Endometrium (tissue), 2 donors: Measurements from ENCODE around the gene CLIP4.
"Not testable (repeated sequence)": the region's sequence is repeated elsewhere in the genome, so short reads cannot be mapped to it uniquely, and the experiment has no call there.

Experiments
- FAIRE-seq: peaks from 2 replicates; lab custom pipeline; 2012; peaks lifted over from hg19 to GRCh38; lab: Jason Lieb, UNC
- donor health status: control.
- donor health status: control.

CLIP4 gene, protein sequence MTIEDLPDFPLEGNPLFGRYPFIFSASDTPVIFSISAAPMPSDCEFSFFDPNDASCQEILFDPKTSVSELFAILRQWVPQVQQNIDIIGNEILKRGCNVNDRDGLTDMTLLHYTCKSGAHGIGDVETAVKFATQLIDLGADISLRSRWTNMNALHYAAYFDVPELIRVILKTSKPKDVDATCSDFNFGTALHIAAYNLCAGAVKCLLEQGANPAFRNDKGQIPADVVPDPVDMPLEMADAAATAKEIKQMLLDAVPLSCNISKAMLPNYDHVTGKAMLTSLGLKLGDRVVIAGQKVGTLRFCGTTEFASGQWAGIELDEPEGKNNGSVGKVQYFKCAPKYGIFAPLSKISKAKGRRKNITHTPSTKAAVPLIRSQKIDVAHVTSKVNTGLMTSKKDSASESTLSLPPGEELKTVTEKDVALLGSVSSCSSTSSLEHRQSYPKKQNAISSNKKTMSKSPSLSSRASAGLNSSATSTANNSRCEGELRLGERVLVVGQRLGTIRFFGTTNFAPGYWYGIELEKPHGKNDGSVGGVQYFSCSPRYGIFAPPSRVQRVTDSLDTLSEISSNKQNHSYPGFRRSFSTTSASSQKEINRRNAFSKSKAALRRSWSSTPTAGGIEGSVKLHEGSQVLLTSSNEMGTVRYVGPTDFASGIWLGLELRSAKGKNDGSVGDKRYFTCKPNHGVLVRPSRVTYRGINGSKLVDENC

DNA sequence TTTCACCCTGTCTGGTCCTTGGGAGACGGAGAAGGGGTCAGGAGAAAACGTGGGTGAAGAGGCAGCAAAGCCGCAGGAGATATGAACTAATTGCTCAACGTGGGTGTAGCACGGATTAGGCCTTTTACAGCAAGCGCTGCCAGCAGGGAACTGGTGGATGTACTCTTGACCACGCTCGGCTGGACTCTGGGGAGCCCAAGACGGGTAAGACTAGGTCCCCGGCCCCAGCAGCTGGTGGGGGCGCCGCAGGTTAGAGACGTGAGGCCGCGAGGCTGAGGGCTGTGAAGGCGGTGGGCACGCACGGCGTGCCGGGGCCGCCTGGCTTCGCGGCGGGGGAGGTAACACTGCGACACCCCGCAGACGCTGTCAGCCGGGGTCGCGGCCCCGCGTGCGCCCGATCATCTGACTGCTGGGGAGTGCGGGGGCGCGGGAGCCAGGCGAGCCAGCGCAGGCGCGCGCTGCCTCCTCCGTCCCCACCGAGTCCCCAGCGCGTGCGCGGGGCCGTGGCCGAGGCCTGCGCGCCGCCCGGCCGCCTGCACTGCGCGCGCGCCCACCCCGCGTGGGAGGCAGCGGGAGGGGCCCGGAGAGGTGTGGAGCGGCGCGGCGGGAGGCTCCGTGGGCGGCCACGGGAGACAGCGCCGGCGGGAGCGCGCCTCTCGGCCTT, at the start of gene CLIP4:
Gene CLIP4, plus strand, starts transcription at position 470 of the 664 bp plus-strand sequence. CDS start 5,974 bp downstream, outside the sequence.
- FAIRE-seq: no peak

DNA sequence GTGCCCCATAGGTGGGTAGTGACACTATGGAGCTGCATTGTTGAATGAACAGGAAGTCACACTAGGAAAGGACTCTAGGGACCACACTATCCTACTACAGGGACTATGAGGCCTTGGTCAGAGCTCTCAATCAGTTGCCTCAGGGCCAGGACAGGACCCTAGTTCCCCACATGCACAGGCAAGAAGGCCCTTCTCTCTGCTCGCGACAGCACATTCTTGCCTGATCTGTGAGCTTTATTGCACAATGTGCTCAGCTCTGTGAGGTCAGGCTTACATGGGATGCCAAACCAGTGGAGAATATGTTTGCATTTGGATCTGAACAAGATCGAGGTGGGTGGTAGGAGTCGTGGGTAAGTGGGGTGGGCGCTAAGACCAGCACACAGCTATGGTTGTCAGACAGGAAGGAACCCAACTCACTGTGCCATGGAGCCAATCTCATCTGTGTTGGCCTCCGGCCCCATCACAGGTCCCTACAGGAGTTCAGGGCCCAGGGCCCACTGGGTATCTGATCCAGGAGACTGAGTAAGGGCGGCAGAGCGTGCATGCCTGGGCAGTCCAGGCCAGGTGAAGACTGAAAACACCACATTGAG, 48.8 kb upstream of the CLIP4 start:
- FAIRE-seq: no peak

DNA sequence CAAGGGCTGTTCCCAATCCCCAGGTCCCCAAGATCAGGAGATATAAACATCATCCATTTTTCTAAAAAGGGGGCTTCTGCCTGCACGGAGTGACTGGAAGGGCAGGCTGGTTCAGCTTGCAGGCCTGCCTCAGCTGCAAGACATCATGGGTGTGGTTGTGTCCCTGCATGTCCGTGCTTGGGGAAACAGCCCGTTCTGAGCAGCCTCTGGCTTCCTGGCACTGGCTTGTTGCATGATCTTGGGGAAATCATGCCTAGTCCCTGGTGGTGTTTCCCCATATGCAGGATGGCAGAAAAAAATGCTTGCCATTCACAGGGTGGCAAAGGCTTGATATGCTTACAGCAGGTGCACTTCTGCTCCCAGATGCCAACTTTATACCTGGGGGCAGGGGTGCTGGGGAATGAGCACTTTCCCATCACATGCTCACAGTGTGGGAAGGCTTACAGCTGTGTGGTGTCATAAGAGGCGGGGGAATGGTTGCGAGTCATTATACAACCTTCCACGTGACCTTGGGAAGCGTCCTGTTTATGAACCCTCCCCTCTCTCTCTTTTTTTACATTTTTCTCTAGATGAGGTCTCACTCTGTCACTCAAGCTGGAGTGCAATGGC, 48.1 kb upstream of the CLIP4 start:
- FAIRE-seq: no peak

DNA sequence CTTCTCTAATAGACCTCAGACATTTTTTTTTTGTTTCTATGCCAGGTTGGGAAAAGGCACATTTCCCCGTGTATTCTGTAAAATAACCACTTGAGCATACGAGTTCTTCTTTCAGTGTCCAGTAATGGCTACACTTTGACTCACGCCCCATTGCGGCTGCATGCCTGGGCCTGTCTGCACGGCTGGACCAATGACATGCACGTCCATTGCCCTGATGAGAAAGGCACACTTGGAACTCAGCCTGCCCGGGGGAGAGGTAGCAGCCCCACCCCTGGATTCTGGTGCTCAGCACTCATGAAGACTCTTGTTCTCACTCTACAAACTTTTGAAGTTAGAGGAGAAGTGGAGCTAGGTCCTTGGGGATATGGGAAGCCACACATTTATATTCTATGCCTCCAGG, 46.7 kb upstream of the CLIP4 start:
- no peak for FAIRE-seq

DNA sequence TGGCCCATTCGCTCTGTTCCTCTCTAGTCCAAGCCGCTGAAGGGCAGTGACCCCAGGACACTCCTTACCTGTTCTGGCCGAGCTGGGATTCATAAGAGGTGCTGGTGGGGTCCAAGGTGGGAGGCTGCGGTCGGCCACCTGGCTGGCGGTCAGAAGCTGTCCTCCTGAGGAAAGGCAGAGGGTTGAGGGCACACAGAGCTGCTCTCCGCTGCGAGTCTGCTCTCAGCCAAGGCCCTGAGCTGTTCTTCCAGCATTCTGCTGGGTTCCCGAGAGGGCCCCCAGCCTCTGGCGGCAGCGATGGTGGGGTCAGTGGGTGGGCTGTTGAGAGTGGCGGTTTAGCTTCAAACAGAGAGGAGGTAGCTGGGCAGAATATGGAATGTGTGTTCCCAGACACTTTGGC, 44.7 kb upstream of the CLIP4 start:
- FAIRE-seq: no peak

DNA sequence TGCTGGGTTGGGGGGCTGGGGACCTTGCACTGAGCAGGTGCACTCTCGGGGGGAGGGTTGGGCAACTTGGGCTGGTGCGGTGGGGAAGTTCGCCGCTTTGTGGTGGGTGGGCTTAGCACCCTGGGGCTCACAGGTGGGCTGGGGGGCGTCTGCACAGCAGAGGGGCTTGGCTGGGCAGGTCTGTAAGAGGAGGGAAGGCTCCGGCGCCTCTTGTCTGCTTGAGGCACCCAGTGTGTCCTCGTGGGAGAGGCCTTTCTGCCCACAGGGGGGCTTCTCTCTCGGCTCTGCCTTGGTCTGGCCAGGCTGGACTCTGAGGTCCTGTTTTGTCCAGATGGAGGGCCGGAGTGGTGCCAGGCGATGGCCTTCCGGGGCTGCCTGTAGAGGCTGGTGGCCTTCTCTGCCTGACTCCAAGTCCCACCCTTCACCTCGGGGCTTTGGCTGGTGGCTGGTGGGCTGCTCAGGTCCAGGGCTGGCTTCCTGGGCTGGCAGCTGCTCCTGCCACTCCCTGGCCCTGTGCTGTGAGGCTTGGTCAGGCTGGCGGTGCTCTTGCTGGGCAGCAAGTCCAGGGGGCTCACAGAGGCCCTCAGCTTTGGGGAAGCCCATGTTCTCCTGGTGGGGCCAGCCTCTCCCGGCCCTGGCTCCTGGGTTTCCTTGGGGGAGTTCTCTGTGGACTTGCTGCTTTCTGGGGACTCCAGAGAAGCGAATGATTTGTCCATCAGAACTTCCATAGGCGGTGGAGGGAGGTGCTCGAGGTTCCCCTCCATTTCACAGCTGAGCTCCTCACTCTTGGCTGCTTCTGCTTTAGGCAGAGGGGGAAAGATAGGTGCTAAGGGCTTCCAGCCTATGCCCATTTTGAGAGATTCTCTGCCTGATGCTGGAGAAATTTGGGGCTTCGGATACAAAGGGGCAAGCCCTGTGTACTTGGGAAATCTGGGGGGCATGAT, 43.9 kb upstream of the CLIP4 start:
- no peak for FAIRE-seq

DNA sequence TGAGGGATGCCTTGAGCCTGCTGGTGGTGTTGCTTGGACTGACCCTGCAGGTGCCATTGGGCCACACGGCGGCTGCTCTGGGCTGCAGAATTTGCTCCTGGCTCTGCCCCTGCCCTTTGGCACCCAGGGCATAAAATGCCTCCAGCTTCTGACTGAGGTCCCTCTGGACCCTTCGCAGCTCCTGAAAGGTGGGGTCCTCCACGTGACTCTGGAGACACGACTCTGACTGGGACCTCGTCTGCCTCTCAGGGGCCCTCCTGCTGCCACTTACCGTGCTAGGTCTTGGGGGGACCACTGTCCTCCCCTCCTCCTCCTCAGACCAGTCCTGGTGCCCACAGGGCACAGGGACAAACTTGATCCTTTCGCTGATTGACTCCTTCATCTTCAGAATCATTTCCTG, 43.0 kb upstream of the CLIP4 start:
- no peak for FAIRE-seq

DNA sequence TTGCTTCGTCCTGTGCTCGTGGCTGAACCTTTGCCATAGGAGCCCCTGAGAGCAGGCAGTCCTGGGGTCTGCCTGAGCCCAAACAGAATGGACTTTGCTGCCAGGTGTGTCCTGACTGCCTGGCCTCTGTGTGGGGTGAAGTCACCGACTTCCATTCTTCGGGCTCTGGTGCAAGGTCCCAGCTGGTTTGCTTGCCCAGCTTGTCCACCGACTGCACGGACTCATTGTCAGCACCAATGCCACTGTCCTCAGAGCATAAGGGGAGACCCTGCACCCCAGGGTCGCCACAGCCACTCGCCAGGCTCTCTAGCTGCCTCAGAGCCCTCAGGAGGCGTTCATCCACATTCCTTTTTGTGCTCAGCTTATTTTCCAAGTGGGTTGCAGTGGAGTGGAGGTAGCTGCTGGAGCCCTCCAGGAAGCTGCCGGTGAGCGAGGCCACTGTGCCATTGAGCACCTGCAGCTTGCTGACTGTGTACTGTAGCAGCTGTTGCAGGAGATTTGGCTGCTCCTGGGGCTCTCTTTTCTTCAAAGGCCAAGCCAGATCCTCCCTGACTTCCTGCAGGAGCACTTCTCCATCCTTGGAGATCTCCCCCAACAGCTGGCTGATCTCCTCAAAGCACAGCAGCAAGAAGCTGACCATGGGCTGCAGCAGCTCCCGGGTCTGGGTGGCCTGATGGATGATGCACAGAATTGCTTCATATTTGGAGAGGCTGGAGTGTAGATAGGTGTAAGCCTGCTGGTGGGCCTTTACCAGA, 42.1 kb upstream of the CLIP4 start:
- FAIRE-seq: no peak

DNA sequence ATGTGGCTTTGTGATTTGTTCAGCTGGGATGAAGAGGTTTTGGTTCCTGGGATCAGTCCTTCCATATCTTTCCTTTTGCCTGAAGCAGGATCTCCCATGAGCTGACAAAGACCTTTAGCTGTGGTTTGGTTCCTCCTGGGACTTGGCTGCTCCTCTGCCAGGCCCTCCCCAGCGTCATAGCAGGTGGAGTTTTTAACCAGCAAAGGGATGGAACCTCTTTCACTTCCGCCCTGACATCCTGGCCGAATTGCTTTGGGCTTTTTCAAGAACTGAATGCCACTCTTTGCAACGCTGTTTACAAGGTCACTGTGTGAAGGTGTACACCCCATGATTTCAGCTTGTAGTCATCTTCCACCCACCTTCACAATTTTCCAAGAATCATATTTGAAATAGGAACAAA, 41.3 kb upstream of the CLIP4 start:
- FAIRE-seq: no peak

DNA sequence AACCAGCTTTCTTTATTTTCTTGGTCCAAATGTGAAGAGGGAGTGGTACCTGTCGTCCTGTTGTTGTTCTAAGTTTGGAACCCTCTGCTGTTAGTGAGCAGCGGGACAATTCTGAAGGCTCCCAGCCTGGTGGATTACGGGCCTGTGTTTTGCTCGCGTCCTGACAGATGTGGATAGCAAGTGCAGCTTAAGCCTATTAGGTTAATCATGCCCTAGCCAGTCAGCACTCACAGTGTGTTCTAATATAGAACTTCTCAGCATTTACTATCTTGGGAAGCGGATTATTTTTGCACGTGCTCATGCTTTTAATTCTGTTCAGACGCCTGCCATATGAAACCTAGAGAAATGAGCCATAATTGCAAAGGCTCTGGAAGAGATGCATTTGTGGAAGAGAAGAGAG, 40.8 kb upstream of the CLIP4 start, which contains the start of gene PCARE:
Gene PCARE, minus strand, starts transcription at position 113 of the 400 bp plus-strand sequence. CDS start 262 bp downstream, outside the sequence.
- no peak for FAIRE-seq

DNA sequence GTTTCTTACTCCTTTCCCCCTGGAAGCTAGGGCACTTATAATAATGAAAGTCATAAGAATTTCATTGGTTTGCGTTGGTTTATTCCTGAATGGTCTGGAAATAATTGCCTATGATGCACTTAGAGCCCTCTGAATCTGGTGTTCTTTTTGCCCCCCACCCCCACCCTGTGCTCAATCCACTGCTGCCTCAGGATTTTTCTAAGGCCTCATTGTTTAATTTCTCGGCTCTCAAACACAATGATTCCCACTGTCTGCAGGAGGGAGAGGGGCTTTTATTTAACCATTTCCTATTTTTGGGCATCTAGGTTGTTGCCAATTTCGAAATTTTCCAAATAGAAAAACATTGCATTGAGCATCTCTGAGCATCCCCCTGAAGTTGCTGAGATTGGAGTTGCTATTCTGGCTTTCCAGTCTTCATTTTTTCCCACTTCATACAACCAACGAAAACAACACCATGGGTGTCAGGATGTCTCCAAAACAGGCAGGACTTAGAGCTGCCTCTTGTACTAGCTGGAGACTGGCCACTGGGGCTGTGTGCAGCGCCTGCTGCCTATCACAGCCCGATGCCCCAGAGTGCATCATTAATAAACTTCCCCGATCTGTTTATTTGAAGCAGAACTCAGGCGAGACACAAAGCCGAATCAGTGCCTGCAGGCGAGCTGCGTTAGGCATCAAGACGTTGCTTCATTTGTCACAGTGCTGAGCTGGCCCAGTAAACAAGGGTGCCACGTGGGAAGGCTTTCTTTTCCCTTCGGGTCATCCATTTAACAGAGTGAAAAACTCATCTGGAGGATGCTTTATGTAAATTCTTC, 39.1 kb upstream of the CLIP4 start:
- FAIRE-seq: no peak

DNA sequence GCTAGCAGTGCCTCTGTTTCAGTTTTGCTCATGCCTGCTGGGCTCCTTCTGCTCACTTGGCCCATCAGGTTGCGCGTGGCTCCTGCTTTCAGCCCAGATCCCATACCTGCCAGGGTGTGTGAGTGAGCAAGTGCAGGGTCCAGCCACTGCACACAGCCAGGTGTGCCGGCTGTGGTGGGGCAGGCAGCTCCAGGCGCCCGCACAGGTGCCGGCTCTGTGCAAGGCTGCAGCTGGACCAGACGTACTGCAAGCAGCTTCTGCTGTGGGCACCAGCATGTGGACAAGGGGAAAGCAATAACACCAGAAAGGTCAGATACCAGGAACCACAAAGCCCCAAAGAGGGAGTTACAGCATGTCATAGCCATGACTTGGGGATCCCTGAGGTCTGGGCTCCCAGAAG, 35.3 kb upstream of the CLIP4 start:
- FAIRE-seq: no peak

DNA sequence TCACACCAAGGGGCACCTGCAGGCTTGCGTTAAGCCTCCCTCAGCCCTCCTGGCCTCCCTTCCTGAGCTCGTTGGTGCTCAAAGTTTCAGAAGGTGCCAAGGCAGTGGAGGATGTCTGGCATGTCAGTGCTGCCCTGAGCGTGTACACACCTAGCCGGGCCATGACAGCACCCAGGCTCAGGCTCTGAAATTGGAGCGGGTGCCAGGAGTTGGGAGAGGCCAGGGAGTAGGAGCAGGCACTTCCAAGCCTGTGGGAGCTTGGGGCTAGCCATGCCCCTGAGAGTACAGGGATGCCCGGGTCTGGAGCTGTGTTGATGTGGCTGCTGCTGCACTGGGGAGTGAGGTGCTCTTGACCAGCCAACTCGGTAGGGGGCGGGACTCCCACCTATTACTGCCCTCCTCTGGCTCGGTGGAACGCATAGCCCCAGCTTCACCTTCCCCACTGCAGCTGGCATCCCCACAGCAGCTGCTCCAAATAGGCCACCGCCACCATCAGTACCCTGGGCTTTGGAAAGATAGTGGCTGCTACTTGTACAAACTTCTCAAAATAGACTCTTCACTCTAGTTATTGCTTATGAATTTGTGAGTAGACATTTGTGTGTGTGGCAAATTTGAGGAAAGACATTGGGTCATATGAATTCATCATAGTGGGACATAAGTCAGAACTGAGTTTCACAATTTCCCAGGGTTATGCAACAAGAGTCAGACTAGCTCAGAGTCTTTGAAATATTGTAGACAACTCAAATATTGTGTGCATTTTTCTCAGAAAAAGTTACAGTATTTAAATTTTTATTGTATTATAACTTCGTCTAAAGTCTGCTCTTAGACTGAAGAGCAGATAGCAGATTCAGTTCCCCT, 34.1 kb upstream of the CLIP4 start:
- no peak for FAIRE-seq

DNA sequence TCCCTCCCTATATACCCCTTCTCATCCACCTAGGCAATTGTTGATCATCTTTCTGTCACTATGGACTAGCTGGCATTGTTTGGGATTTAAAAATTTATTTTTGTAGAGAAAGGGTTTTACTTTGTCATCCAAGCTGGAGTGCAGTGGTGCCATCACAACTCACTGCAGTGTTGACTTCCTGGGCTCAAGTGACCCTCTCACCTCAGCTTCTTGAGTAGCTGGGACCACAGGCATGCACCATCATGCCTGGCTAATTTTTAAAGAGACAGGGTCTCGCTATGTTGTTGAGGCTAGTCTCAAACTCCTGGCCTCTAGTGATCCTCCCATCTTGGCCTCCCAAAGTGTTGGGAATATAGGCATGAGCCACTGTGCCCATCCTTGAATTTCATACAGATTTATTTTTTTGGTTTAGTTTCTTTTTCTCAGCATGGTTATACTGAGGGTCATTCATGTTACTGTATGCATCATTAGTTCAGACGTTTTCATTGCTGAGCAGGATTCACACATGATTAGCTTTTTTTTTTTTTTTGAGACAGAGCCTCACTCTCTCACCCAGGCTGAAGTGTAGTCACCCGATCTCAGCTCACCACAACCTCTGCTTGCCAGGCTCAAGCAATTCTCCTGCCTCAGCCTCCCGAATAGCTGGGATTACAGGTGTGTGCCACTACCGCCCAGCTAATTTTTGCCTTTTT, 32.3 kb upstream of the CLIP4 start:
- no peak for FAIRE-seq

DNA sequence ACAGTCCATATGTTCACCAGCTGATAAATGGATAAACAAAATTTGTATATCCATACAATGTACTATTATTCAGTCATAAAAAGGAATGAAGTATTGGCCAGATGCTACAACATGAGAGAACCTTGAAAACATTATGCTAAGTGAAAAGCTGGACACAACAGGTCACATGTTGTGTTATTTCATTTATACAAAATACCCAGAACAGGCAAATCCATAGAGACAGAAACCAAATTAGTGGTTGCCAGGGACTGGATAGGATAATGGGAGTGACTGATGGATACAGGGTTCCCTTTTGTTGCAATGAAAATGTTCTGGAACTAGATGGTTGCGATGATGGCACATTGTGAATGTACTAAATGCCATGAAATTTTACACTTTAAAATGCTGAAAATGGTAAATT, 30.7 kb upstream of the CLIP4 start:
- no peak for FAIRE-seq

DNA sequence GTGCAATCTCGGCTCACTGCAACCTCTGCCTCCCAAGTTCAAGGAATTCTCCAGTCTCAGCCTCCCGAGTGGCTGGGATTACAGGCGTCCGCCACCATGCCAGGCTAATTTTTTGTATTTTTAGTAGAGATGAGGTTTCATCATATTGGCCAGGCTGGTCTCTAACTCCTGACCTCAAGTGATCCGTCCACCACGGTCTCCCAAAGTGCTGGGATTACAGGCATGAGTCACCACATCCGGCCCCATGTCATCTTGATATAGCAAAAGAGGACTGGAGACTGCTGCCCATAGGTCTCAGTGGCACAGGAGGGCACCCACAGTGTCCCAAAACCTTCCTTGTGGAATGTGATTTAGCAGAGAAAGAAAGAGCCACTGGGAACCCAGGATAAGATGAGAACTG, 24.9 kb upstream of the CLIP4 start:
- FAIRE-seq: not testable (repeated sequence)

DNA sequence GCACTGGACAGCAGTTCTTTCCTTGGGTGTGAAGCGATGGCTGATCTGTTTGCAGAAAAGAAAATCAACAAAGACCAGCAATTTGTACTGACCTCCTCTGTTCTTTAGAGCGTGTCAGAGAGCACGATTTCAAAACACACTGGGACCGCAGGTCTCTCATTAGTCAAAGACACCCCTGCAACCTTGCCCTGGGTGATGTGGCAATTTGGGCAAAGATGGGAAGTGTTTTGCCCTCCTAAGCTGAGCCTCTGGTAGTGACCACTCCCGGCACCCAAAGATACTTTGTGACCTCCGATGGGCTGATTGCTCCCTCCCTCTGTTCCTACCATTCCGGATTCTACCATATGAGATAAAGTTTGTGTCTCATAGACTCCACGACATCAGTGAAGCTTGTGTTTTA, 18.2 kb upstream of the CLIP4 start:
- no peak for FAIRE-seq

DNA sequence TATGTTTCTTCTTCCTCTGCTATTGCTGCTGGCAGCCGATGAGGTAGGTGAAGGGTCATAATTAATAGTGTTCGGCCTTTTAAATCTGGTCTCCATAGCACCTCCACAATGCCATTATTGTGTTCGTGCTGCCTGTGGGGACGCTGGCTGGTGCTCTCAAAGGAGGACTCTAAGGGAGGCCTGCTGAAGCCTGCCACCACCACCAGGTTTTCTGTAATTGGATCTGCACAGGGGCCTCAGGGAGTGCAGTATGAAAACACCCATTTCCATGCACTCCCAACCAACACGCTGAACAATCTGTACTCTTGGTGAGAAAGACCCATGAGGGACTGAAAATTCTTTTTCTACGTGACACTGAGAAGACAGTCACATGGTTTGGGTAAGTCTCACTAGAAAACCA, 17.6 kb upstream of the CLIP4 start:
- FAIRE-seq: no peak
